Mucosa of descending colon (tissue), 3 donors: Measurements from ENCODE around the gene ARMC7. TPM values are rescaled to one million over a fixed set of nuclear protein-coding genes. Genes with fewer than 3 reads are reported as not detected.

Source experiments
- ATAC-seq: fragments of 200-7000 bp; cut with Tn5 transposase; one replicate; pipeline ENCODE4 v1.9.1; 2020; ENCODE audit warnings: mild to moderate bottlenecking, moderate library complexity
- DNase-seq, 3 donors: peaks; one replicate each; pipeline ENCODE4 v3.0.0-alpha.2; 2020
- H3K36me3 ChIP-seq: fragments of 200-600 bp; one replicate; pipeline ENCODE4 v1.8.0; 2021; ENCODE audit warnings: low read depth, mild to moderate bottlenecking
- H3K4me1 ChIP-seq: fragments of 200-600 bp; one replicate; pipeline ENCODE4 v1.8.0; 2021; ENCODE audit warnings: low read depth, mild to moderate bottlenecking
- H3K4me3 ChIP-seq: fragments of 200-600 bp; one replicate; pipeline ENCODE4 v1.8.0; 2021; ENCODE audit warnings: mild to moderate bottlenecking
- H3K9me3 ChIP-seq: fragments of 200-600 bp; one replicate; pipeline ENCODE4 v1.8.0; 2021; ENCODE audit warnings: mild to moderate bottlenecking
- CTCF ChIP-seq: fragments of 200-600 bp; IDR thresholded peaks from one replicate; pipeline ENCODE4 v1.8.0; 2022; ENCODE audit warnings: antibody characterized with exemption, mild to moderate bottlenecking
- intact Hi-C, 2 donors: fragments of 100-400 bp; cut with DNase I in 1 of 2; cut with micrococcal nuclease in 1 of 2; formaldehyde crosslinking; loops; one replicate each; pipeline versions ENCODE4 v1.11.0 to v1.11.1; 2022; cut with DNase I, micrococcal nuclease
- total RNA-seq, 3 donors: library from RNA; stranded (reverse); fragmentation: NEBNext Ultra II Directional in 2 of 3; extraction: Animal tissue kit (Norgen Biotek cat#: 25700) in 2 of 3; gene quantifications; one replicate each; pipeline versions ENCODE4 v1.2.1 to v1.2.4, GENCODE V29; 2021 to 2023
- donor health status: DM: no; HTN: no; CAD: no; lungs with moderate emphysema.
- donor health status: DM: no; HTN: no; CAD: no.
- donor health status: DM: no; HTN: yes; CAD: no.

Gene ARMC7
- total RNA-seq, 3 donors from 2014 or later: 16.7 to 24.3 (median 18.3) TPM

GRCh38 chr17:75074532-75074931 is 35.2 kb upstream of the ARMC7 start:
- Histone ChIP-seq H3K4me3 (no peak overlapping the region), H3K4me1 (peaks cover 38% of the 10 kb centered on the region), H3K36me3 (no peaks in the 10 kb centered on the region), H3K9me3 (no peaks in the 10 kb centered on the region)
- intact Hi-C loops: no loop called here
- TF ChIP-seq CTCF: no peak
- no peak for ATAC-seq
- DNase-seq: no peak

DNA sequence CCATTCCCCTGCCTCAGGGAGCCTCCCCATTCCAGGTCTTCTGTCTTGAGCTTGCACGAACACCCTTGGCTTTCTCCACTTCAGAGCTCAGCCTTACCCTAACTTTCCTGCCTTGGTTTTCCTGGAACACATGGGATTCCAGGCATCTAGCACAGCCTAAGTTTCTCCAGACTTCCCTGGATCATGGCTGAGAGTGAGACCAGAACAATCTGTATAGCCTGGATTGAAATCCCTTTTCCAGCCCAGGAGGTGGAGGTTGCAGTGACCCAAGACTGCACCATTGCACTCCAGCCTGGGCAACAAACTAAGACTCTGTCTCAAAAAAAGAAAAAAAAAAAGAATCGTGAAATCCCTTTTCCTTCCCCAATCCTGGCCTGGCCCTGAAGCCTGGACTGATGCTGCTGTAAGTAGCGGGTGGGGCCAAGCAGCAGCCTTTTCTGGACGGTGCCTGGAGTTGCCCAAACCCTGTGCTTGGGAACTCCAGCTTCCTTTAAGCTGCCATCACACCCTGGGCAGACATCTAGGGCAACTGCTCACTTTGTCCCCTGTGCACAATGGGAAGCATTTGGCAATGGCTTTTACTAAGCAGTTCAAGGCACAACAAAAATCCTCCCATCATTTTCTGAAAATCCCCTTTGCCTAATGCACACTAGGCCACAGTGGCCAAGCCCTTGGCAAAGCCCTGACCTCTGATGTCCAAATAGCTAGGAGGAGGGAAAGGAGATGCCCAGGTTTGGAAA is 34.0 kb upstream of the ARMC7 start:
- TF ChIP-seq CTCF: no peak
- no peaks in the 10 kb centered on the region for H3K36me3 ChIP-seq
- no peak for ATAC-seq
- intact Hi-C loops: no loop called here
- no peak overlapping the region for H3K4me3 ChIP-seq
- no peak for DNase-seq
- H3K4me1 ChIP-seq: peaks cover 46% of the 10 kb centered on the region
- no peaks in the 10 kb centered on the region for H3K9me3 ChIP-seq

- TF ChIP-seq CTCF: no peak
- intact Hi-C loops: no loop called here
- H3K9me3 ChIP-seq: no peaks in the 10 kb centered on the region
- ATAC-seq (peak; percentile 38), DNase-seq (peak; percentile 67 to 83 (median 82))
- no peaks in the 10 kb centered on the region for H3K36me3 ChIP-seq
- H3K4me3 ChIP-seq: no peak overlapping the region
- H3K4me1 ChIP-seq: peaks cover 46% of the 10 kb centered on the region
Observed at GRCh38 chr17:75077072-75077495, 32.7 kb upstream of the ARMC7 start.

GRCh38 chr17:75077496-75078283 is 32.1 kb upstream of the ARMC7 start:
- DNase-seq: peak; percentile 71 to 85 (median 76)
- ATAC-seq: peak; percentile 79
- peak; percentile 20 for TF ChIP-seq CTCF
- Histone ChIP-seq H3K4me1 (peaks cover 46% of the 10 kb centered on the region), H3K36me3 (no peaks in the 10 kb centered on the region), H3K9me3 (no peaks in the 10 kb centered on the region), H3K4me3 (no peak overlapping the region)
- intact Hi-C loops: no loop called here

- Histone ChIP-seq H3K36me3 (no peaks in the 10 kb centered on the region), H3K4me1 (peaks cover 43% of the 10 kb centered on the region), H3K4me3 (no peak overlapping the region), H3K9me3 (no peaks in the 10 kb centered on the region)
- peak; percentile 25 for ATAC-seq
- intact Hi-C loops: no loop called here
- no peak for DNase-seq
- no peak for TF ChIP-seq CTCF
Observed at GRCh38 chr17:75078284-75079022, 31.3 kb upstream of the ARMC7 start.
